Dermis blood vessel endothelial cell (primary cell): ENCODE data around the gene TOPAZ1. TPM values are rescaled to one million over a fixed set of nuclear protein-coding genes. Genes with fewer than 3 reads are reported as not detected.
A peak's percentile ranks its signal among the peaks of the same experiment; 100 is the strongest.
"Not testable (repeated sequence)": the region's sequence is repeated elsewhere in the genome, so short reads cannot be mapped to it uniquely, and the experiment has no call there.

Source experiments
- DNase-seq: peaks from one replicate; pipeline ENCODE4 v3.0.0; 2010
- total RNA-seq: library from RNA; depleted of rRNA; stranded (reverse); fragments of >200 nt; gene quantifications from 2 replicates; pipeline ENCODE4 v1.2.3, GENCODE V29; 2014

The TOPAZ1 gene
- total RNA-seq, 1 donor from 2014 or later, result not detected

DNA sequence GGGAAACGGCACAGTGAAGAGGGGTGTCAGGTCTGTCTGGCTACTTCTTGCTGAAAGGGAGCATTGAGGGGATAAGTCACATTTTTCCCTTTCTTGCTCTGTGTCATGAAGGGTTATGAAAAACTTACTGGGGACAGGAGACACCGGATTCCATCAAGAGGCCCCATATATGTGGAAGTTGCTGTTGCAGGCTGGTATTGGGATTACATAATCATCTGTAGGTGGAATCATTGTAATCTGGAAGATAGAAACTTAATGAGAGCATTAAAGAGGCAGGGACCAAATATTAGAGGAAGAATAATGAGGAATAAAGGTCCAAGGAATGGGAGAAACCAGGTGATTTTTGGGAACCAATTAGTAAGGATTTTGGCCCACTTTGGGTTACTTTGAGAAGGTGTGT is 92.6 kb downstream of the TOPAZ1 start:
- no peak for DNase-seq

DNA sequence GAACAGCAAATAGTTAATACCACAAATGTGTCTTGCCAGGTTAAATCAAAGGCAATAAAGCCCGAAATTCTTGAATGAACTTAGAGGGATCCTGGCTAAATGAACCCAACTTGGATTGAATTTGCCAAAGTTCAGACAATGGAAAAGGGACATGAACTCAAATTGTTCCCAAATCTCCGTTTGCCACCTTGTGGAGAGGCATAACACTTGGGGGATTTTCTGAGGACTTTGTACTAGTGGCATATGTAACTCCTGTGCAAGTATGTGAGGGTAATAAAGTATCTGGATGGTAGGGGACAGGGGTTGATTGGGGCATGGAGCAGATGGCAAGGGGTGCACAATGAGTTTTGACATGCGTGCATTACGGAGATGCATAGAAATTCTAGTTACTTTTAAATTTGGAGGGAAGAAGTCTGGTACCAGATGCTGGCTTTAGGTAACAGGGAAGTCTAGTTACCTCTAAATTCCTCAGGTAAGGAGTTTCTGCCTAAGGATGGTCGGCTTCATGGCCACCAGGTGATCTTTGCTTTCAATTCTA is 95.6 kb downstream of the TOPAZ1 start:
- DNase-seq, result peak; percentile 19

DNA sequence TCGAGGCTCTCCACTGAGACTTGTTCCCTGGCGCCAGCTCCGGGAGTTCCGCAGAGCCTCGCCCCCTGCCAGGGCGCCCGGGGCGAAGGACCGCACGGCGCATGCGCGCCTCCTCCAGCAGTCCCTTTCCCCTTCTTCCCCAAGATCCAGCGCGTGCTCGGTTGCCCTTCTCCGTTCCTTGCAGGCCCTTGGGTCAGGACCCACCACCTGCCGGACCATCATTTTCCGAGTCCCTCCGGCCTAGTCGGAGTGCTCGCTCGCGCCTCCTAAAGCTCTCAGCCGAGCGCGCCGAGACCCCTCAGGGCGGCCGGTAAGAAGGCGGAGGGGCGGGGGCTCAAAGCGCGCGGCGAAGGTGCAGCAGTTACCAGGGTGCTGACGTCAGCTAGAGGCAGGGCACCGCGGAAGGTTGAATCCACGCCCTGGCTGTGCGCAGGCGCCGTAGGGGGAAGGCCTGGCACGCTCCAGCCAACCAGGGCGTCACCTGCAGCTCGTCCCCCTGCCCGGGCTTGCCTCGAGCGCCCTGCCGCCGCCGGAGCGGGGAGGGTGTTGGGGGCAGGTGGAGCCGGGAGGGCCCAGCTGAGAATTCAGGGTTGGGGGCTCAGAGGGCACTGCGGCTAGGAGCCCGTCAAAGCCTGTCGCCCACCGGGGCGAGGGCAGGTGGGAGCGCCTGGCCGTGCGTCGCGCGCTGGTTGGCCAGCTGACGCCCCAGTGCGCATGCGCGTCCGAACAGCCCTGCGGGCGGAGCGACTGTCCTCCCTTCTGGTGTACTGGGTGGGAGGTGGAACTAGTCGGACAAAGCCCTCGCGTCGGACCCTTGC is 96.5 kb downstream of the TOPAZ1 start, which contains the start of gene TCAIM:
TSS of gene TCAIM (plus strand) at position 757 of the 818 bp plus-strand sequence. CDS start 16,017 bp downstream, outside the sequence.
- peak; percentile 99 for DNase-seq

DNA sequence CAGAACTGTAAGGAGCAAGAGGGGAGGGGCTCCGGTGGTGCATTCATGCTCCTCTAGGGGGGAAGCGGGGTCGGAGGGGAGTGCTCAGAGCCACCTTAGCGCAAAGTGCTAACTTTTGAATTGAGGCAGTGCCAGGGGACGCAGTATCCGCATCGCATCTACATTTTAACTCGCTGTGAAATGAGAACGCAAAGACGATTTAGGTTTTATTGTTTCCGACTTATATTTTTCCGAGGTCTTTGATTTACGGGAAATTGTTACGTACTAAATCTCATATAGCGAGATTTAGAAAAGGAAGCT is 97.1 kb downstream of the TOPAZ1 start:
- DNase-seq, result no peak

DNA sequence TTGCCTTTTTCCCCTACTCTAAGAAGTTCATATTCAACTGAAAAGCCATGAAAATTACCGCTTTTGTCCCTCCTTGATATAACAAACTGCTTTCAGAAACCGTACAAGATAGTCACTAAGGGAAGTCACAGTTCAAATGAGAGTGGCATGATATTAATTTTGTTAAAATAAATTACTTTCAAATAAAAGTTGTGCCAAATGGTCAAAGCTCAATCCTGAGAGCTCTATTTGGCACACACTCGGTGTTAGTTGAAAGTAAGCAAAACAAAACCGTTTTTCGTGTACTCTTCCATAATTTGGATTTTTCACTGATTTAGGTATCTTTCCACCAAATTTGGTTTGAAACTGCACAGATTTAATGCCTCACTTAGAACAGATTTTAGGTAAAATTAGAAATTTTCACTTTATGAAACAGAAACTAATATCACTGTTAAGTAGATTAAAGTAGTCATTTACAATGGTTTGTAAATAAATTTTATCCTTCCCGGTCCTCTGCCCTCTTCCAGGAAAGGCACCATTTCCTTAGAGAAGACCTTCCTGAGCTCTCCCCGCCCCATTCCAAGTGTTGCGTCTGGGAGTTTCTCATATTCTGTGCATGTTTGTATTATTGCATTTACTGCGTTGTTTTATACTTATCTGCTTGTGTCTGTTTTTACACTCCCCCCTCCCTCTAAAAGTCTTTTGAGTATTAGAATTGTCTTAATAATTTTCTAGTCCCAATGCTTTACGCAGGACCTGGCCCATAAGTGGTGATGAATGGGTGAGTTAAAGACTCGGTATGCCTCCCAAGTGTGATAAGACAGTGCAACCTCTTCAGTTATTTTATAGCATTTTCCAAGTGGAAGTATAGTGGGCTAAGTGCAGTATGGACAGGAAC is 97.7 kb downstream of the TOPAZ1 start:
- peak; percentile 39 for DNase-seq

DNA sequence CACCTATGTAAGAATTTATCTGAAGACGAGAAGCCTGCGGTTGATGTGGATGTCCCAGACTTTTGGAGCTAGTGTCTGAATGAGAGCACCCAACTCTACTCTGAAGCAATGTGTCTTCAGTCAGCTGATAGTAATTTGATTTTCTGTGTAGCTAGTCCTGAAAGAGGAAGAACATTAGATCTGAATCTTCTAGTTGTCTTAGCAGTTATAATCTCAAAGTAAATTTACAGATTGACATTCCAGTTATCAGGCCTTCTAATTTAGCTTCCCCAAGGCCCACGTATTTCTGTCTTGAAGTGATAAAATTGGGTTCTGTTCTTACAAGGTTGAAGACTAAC is 98.3 kb downstream of the TOPAZ1 start:
- no peak for DNase-seq

DNA sequence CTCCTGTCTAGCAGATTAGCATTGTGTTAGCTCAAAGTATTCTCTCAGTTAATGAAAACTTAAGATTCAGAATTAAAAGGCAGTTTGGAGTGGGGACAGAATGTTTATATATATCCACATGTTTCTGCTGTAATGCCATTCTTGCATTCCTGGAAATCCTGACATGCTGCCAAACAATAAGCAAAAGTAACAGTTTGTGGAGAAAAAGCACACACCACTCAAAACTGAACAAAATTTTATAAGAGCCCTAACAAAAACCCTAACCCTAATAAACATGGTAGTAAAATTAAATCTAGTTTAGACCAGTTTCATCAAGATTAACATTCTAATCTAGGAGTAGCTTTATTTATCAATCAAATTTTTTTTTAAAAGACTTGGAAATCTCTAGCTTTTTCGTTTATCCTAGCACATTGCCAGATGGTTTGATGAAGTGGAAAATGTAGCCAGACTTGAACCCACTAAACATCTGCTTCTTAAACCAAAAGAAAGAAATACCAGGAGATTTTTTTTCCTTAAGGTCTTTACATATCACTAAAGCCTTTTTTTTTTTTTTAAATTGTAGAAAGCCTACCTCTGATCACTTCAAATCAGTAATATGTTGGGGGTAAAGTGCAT is 100.6 kb downstream of the TOPAZ1 start:
- DNase-seq, result peak; percentile 61

DNA sequence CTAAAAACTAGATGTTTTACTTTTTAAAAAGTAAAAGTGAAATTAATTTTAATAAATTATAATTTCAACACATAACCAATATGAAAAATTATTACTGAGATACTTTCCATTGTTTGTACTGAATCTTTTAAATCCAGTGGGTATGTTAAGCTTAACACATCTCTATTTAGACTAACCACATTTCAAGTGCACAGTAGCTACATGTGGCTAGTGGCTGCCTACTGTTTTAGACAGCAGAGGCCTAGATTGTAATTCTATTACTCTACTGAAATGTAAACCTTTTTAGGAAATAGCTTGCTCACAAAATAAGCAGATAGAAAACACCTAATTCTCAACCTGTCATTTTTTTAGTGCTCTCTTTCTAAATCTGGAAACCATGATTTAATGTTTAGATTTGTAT is 101.7 kb downstream of the TOPAZ1 start:
- DNase-seq, result no peak

DNA sequence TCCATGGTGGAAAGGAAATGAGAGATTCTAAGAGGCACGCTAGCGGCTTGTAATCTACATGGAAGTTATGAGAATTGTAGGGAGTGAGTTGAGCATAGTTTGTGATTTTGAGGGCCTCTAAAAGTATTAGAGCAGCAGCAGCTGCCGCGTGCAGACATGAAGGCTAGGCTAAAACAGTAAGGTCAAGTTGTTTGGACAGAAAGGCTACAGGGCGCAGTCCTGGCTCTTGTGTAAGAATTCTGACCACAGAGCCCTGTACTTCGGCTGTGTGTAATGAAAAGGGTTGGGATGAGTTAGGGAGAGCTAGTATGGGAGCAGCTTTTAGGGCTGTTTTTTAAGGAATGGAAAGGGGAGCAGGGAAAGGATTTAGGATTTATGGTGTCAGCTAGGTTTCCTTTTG is 104.9 kb downstream of the TOPAZ1 start:
- DNase-seq, result not testable (repeated sequence)

DNA sequence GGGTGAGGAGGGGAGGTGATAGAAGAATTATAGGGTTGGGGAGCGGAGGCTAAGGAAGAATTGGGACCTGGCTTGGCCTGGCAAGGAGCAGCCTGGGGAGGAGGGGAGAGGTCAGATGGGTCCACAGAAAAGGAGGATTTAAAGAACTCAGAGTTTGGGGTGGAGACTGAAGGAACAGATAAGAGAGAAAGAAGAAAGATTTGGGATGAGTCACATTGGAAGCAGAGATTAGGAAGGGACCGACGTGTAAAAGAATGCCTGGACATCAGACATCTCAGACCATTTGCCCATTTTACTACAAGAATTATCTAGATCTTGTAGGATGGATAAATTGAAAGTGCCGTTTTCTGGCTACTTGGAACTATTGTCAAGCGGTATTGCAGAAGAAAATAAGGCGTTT is 107.3 kb downstream of the TOPAZ1 start:
- no peak for DNase-seq

DNA sequence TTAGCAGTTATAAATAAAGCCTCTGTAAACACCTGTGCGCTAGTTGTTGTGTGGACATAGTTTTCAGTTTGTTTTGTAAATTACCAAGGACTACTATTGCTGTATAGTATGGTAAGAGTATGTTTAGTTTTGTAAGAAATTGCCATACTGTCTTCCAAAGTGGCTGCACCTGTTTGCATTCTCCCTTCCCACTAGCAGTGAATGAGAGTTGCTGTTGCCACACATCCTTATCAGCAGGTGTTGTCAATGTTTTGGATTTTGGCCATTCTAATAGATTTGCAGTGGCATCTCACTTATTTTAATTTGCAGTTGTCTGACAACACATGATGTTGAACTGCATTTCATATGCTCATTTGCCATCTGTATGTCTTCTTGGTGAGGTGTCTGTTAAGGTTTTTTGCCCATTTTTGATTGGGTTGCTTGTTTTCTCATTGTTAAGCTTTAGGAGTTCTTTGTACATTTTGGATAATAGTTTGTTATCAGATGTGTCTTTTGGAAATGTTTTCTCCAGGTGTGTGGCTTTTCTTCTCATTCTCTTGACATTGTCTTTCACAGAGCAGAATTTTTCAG is 111.8 kb downstream of the TOPAZ1 start:
- no peak for DNase-seq

DNA sequence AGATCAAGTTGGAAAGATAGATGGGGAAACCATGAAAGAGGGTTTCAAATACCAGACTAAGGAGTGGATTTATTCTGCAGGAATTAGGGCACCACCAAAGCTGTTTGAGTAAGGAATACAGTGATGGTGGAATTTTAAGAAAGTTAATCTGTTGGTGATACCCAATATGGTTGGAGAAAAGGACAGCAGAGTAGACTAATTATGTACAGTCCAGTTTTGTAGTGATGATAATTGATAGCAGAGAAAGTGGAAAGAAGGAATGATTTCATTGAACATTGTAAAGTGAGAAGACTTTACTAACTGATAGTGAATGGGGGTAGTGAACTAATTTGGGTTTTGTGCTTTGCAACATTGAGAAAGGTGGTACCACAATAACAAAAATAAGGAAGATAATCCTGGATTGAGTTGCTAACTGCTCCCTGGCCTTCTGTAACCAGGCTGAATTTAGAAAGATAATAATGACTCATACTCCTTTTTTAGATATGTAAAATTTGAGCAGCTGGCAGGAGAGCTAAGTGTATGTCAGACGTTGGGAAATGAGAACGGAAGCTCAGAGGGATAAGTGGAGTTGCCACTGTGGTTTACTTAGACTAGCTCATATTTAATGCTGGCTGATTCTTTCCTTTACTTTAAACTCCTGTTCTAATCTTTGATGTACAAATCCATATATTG is 113.8 kb downstream of the TOPAZ1 start:
- peak; percentile 48 for DNase-seq

DNA sequence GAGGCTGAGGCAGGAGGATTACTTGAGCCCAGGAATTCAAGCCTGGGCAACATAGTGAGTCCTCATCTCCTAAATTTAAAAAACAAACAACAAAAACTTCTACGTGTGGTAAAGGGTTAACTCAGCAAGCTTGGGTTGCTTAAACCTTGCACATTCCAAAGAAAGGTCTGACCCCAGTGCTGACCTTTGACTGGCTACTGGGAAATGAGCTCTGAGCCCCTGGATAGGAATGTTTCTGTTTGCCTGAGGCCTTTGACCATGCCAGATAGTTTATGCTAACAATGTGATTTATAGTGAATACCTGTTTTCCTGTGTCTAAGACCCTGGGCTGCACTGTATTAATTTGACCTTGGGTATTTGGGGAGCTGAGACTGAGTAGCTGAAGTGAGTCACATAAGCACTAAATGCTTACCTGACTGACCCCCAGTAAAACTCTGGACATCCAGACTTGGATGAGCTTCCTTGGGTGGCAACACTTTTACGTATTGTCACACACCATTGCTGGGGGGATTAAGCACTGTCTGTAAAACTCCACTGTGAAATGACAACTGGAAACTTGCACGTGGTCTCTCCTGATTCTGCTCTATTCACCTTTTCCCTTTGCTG is 117.6 kb downstream of the TOPAZ1 start:
- DNase-seq, result no peak

DNA sequence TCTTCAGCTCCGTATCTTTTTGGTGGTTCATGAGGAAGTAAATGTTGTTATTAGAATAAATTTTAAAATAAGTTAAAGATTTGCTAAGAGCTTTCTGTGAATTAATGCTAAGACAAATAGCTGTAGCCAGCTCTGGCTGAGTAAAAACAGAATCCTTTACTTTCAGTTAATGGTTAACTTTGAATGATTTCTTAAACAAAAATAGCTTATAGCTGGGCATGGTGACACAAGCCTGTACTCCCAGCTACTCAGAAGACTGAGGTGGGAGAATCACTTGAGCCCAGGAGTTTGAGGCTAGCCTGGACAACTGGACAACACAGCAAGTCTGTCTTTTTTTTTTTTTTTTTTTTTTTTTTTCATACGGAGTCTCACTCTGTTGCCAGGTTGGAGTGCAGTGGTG is 121.9 kb downstream of the TOPAZ1 start:
- DNase-seq, result no peak

DNA sequence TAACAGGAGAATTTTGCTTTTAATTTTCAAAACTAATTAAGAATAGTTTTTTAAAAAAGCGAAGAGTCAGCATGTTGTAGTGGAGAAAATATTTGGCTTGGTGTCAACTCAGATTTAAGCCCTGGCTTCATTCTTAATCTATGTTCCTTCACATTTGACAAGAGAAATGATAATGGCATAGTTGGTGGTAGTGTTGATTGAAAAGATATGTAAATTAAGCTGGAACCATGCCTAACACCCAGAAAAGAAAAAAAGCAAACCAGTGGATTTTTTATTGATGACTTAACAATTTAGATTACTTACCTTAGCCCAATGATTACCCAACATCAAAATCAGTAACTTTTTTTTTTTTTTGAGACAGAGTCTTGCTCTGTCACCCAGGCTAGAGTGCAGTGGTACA is 124.3 kb downstream of the TOPAZ1 start:
- no peak for DNase-seq

DNA sequence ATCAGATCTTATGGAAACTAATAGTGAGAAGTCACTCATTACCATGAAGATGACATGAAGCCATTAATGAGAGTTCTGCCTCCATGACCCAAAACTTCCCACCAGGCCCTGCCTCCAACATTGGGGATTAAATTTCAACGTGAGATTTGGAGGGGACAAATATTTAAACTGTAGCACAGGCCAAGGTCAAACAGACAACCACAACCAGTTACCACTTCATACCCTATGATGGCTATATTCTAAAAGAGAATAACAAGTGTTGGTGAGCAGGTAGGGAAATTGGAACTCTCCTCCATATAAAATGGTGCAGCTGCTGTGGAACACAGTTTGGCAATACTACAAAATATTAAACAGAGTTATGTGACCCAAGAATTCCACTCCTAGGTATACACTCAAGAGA is 133.8 kb downstream of the TOPAZ1 start:
- no peak for DNase-seq

Other genes with a start within 250 kb of the TOPAZ1 start
- gene TCAIM, start 96.9 kb downstream of the TOPAZ1 start, total RNA-seq, result 25.4 and 31.6 TPM in 2 replicates
- 9.2 and 10.6 TPM in 2 replicates for gene ZNF445, start 235.8 kb downstream of the TOPAZ1 start, total RNA-seq